Suprapubic skin (tissue), 4 donors: ENCODE results near the gene KCNC4.

Source experiments
- EP300 ChIP-seq: sonication (generic); formaldehyde crosslinking; IDR thresholded peaks from one replicate; pipeline ENCODE4 v1.6.1; 2017; ENCODE audit warnings: antibody characterized with exemption
- POLR2AphosphoS5 ChIP-seq, 3 donors: sonication (generic); formaldehyde crosslinking; IDR thresholded peaks; one replicate each; pipeline ENCODE4 v1.6.1; 2017; ENCODE audit warnings: antibody characterized with exemption in 3 of 3
- TF ChIP-seq, protein P1 (sequence below), 2 donors: fragments of 200-600 bp in 1 of 2; fragments of 450-650 bp in 1 of 2; sonication (generic) in 1 of 2; IDR thresholded peaks; one replicate each; pipeline ENCODE4 v1.5.1; 2016 to 2019; ENCODE audit warnings: antibody characterized with exemption in 2 of 2, mild to moderate bottlenecking in 1 of 2, moderate library complexity in 1 of 2

DNA sequence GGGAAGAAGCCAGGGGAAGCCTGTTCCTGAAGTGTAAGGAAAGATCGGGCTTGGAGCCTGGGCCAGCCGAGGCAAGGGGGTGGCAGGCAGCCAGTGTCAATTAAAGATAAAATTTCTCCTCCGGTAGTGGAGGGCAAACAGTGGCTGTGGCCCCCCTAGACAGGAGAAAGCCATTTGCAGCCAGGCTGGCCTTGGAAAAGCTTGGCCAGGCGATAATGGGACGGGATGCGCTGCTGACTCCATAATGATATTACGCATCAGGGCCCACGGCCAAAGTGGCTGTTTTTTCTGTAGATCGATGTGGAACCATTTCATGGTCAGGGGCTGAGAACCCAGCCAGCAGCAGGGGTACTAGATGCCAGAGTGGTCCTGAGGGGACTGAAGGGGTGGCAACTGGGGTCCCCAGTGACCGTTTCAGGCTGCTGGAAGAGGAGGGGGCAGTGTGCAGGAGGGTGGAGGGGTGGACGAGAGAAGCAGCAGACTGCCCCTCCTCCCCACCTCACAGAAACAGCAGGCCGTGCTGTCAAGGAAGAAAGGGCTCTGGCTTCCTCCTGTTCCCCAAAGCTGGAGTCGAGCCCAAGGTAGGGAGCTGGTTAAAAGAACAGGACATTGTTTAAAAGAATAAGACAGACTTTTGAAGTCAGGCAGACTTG lies 25.2 kb downstream of the KCNC4 start:
- TF ChIP-seq, protein P1, sequence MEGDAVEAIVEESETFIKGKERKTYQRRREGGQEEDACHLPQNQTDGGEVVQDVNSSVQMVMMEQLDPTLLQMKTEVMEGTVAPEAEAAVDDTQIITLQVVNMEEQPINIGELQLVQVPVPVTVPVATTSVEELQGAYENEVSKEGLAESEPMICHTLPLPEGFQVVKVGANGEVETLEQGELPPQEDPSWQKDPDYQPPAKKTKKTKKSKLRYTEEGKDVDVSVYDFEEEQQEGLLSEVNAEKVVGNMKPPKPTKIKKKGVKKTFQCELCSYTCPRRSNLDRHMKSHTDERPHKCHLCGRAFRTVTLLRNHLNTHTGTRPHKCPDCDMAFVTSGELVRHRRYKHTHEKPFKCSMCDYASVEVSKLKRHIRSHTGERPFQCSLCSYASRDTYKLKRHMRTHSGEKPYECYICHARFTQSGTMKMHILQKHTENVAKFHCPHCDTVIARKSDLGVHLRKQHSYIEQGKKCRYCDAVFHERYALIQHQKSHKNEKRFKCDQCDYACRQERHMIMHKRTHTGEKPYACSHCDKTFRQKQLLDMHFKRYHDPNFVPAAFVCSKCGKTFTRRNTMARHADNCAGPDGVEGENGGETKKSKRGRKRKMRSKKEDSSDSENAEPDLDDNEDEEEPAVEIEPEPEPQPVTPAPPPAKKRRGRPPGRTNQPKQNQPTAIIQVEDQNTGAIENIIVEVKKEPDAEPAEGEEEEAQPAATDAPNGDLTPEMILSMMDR (IDR thresholded peaks at IDR 0.05) = no peak
- TF ChIP-seq EP300 (no peak), POLR2AphosphoS5 (IDR thresholded peaks at IDR 0.05) (no peak)
